ENCODE measurements around the gene STK11IP.
A peak's percentile ranks its signal among the peaks of the same experiment; 100 is the strongest.

STK11IP gene

DNA sequence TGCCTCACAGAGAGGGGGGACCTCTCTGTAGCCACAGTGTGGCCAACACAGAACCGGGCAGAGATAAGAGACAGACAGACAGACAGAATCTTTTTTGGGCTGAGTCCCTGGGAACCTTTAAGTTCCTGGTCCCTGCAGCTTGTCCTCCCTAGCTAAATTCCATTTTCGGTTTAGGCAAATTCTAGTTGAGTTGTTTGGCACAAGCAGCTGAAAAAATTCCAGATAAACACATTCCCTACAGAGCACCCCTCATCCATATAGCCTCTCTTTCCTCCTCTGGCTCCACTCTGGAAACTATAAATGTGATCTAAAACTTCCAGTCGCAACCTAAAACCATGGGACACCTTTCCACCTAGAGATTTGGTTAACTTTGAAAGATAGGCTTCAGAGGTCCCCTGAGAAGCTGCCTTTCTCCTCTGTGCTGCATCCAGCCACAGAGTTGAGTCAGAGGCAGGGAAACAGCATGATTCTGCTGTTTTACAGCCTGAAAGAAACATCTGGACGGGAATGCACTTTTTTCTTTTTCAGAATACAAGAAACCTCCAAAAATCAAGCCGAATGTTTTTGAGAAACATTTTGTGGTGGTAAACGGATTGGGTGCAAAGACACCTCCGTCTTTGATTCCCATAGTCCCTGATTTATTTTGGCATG, 60.7 kb downstream of the STK11IP start:
- Histone ChIP-seq H4K12ac (ENCODE audit: low read depth, low read length) (no peak overlapping the region), H4K8ac (ENCODE audit: low read depth, low read length) (no peak overlapping the region), H2BK5ac (ENCODE audit: low read depth, low read length, poor library complexity) (no peak overlapping the region), H3K4me2 (ENCODE audit: low read length) (no peak overlapping the region), H3K4me3 (ENCODE audit: low read depth, low read length) (no peak overlapping the region), H4K91ac (ENCODE audit: low read depth, low read length) (no peak overlapping the region), H3K9me3 (ENCODE audit: insufficient read depth, low read depth, low read length) (no peaks in the 10 kb centered on the region), H3K4me1 (ENCODE audit: control insufficient read depth in 1 of 2, insufficient read depth in 2 of 2, low read length in 2 of 2) (peaks cover 11 to 18% of the 10 kb centered on the region in 2 experiments), H3K27me3 (ENCODE audit: insufficient read depth, low read length) (no peaks in the 10 kb centered on the region), H3K9ac (ENCODE audit: low read length) (no peak overlapping the region), H3K79me2 (ENCODE audit: control insufficient read depth, insufficient read depth, low read length, poor library complexity) (no peaks in the 10 kb centered on the region), H2BK12ac (ENCODE audit: low read length) (peak overlapping the region; percentile 2), H3K23ac (ENCODE audit: low read length) (no peak overlapping the region), H3K79me1 (ENCODE audit: low read length) (peaks cover 25% of the 10 kb centered on the region), H3K4ac (ENCODE audit: low read depth, low read length) (no peak overlapping the region), H2AFZ (ENCODE audit: insufficient read depth, low read length, poor library complexity) (no peak overlapping the region), H3K14ac (ENCODE audit: low read length) (no peak overlapping the region), H3K18ac (ENCODE audit: low read length) (no peak overlapping the region), H3K27ac (ENCODE audit: low read depth, low read length) (no peak overlapping the region), H3K36me3 (ENCODE audit: control insufficient read depth in 1 of 2, insufficient read depth in 2 of 2, low read length in 2 of 2) (no peaks in the 10 kb centered on the region), H2AK5ac (ENCODE audit: low read length) (no peak overlapping the region), H2BK120ac (ENCODE audit: insufficient read depth, low read length, poor library complexity) (peak overlapping the region; percentile 31)
- no peak for DNase-seq
- no CpG with 5 or more reads among the region's 7 CpGs for whole genome bisulfite sequencing (ENCODE audit: extremely low coverage, insufficient coverage, insufficient read length)

DNA sequence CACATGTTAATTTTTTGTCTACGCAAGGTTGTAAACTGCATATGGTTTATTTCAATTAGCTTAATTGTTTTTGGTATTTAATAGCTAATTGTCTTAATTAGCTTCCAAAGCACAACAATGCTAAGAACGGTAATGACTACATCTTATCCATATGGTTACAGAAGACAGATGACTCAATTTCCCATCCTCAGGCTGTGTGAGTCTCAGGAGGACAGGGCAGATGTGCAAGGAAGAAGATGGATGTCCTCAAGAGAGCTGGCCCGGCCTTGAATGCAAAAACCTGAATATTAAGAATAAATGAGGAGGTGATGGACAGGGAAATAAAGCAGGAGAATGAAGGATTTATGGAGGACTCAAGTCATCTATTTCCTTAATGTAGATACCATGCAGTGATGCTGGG, 61.2 kb downstream of the STK11IP start:
- no peak overlapping the region for H2BK5ac ChIP-seq (ENCODE audit: low read depth, low read length, poor library complexity)
- H4K12ac ChIP-seq (ENCODE audit: low read depth, low read length) = no peak overlapping the region
- no peak overlapping the region for H3K27ac ChIP-seq (ENCODE audit: low read depth, low read length)
- DNase-seq = no peak
- H3K4me2 ChIP-seq (ENCODE audit: low read length) = no peak overlapping the region
- H3K4me1 ChIP-seq (ENCODE audit: control insufficient read depth in 1 of 2, insufficient read depth in 2 of 2, low read length in 2 of 2) = peaks cover 13 to 21% of the 10 kb centered on the region in 2 experiments
- H4K91ac ChIP-seq (ENCODE audit: low read depth, low read length) = no peak overlapping the region
- peaks cover 28% of the 10 kb centered on the region for H3K79me1 ChIP-seq (ENCODE audit: low read length)
- H2BK120ac ChIP-seq (ENCODE audit: insufficient read depth, low read length, poor library complexity) = no peak overlapping the region
- H3K79me2 ChIP-seq (ENCODE audit: control insufficient read depth, insufficient read depth, low read length, poor library complexity) = no peaks in the 10 kb centered on the region
- H3K4me3 ChIP-seq (ENCODE audit: low read depth, low read length) = no peak overlapping the region
- H3K27me3 ChIP-seq (ENCODE audit: insufficient read depth, low read length) = no peaks in the 10 kb centered on the region
- H3K18ac ChIP-seq (ENCODE audit: low read length) = no peak overlapping the region
- no peak overlapping the region for H4K8ac ChIP-seq (ENCODE audit: low read depth, low read length)
- no peak overlapping the region for H2BK12ac ChIP-seq (ENCODE audit: low read length)
- WGBS (ENCODE audit: extremely low coverage, insufficient coverage, insufficient read length) = no CpG with 5 or more reads among the region's 3 CpGs
- H3K23ac ChIP-seq (ENCODE audit: low read length) = no peak overlapping the region
- H3K4ac ChIP-seq (ENCODE audit: low read depth, low read length) = no peak overlapping the region
- no peaks in the 10 kb centered on the region for H3K9me3 ChIP-seq (ENCODE audit: insufficient read depth, low read depth, low read length)
- H3K36me3 ChIP-seq (ENCODE audit: control insufficient read depth in 1 of 2, insufficient read depth in 2 of 2, low read length in 2 of 2) = no peaks in the 10 kb centered on the region
- no peak overlapping the region for H2AFZ ChIP-seq (ENCODE audit: insufficient read depth, low read length, poor library complexity)
- no peak overlapping the region for H2AK5ac ChIP-seq (ENCODE audit: low read length)
- no peak overlapping the region for H3K9ac ChIP-seq (ENCODE audit: low read length)
- H3K14ac ChIP-seq (ENCODE audit: low read length) = no peak overlapping the region

- Histone ChIP-seq H2BK5ac (ENCODE audit: low read depth, low read length, poor library complexity) (peak overlapping the region; percentile 90), H4K91ac (ENCODE audit: low read depth, low read length) (peak overlapping the region; percentile 45), H3K14ac (ENCODE audit: low read length) (peak overlapping the region; percentile 39), H2BK12ac (ENCODE audit: low read length) (peak overlapping the region; percentile 67), H4K8ac (ENCODE audit: low read depth, low read length) (peak overlapping the region; percentile 68), H3K4me1 (ENCODE audit: control insufficient read depth in 1 of 2, insufficient read depth in 2 of 2, low read length in 2 of 2) (peaks cover 16 to 23% of the 10 kb centered on the region in 2 experiments), H2AFZ (ENCODE audit: insufficient read depth, low read length, poor library complexity) (no peak overlapping the region), H3K4ac (ENCODE audit: low read depth, low read length) (no peak overlapping the region), H3K9ac (ENCODE audit: low read length) (no peak overlapping the region), H2AK5ac (ENCODE audit: low read length) (no peak overlapping the region), H3K4me2 (ENCODE audit: low read length) (no peak overlapping the region), H3K79me2 (ENCODE audit: control insufficient read depth, insufficient read depth, low read length, poor library complexity) (no peaks in the 10 kb centered on the region), H3K27ac (ENCODE audit: low read depth, low read length) (peak overlapping the region; percentile 95), H3K18ac (ENCODE audit: low read length) (no peak overlapping the region), H3K23ac (ENCODE audit: low read length) (no peak overlapping the region), H3K27me3 (ENCODE audit: insufficient read depth, low read length) (no peaks in the 10 kb centered on the region), H3K9me3 (ENCODE audit: insufficient read depth, low read depth, low read length) (no peaks in the 10 kb centered on the region), H3K4me3 (ENCODE audit: low read depth, low read length) (no peak overlapping the region), H4K12ac (ENCODE audit: low read depth, low read length) (no peak overlapping the region), H2BK120ac (ENCODE audit: insufficient read depth, low read length, poor library complexity) (peak overlapping the region; percentile 61), H3K79me1 (ENCODE audit: low read length) (peaks cover 32% of the 10 kb centered on the region), H3K36me3 (ENCODE audit: control insufficient read depth in 1 of 2, insufficient read depth in 2 of 2, low read length in 2 of 2) (no peaks in the 10 kb centered on the region)
- no CpG with 5 or more reads among the region's 7 CpGs for WGBS (ENCODE audit: extremely low coverage, insufficient coverage, insufficient read length)
- peak; percentile 75 to 83 for DNase-seq
These were observed 63.7 kb downstream of the STK11IP start for GRCh38 chr2:219661197-219661954.

DNA sequence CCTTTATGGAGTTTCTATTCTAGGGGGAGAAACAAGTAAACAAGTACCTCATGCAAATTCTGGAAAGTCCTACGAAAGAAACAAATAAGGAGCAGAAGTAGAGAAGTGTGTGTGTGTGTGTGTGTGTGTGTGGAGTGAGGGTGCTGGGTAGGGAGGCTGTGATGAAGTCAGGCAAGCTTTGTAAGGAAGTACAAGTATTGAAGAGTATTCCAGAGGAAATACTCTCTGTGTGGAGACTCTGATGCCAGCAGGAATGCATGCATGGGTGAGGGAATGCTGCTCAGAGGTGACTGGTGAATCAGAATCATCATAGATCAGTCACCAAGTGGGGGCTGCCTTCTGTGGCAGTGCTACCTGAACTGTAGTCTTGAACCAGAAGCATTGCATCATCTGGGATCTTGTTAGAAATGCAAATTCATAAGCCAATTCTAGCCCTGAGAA, 64.3 kb downstream of the STK11IP start:
- Histone ChIP-seq H3K9ac (ENCODE audit: low read length) (no peak overlapping the region), H4K12ac (ENCODE audit: low read depth, low read length) (no peak overlapping the region), H3K23ac (ENCODE audit: low read length) (no peak overlapping the region), H3K79me2 (ENCODE audit: control insufficient read depth, insufficient read depth, low read length, poor library complexity) (no peaks in the 10 kb centered on the region), H3K4me2 (ENCODE audit: low read length) (peak overlapping the region; percentile 40), H2BK12ac (ENCODE audit: low read length) (peak overlapping the region; percentile 63), H4K8ac (ENCODE audit: low read depth, low read length) (peak overlapping the region; percentile 72), H2BK5ac (ENCODE audit: low read depth, low read length, poor library complexity) (peak overlapping the region; percentile 93), H2BK120ac (ENCODE audit: insufficient read depth, low read length, poor library complexity) (peak overlapping the region; percentile 93), H3K27ac (ENCODE audit: low read depth, low read length) (peak overlapping the region; percentile 95), H3K14ac (ENCODE audit: low read length) (peak overlapping the region; percentile 73), H3K4ac (ENCODE audit: low read depth, low read length) (peak overlapping the region; percentile 25), H3K79me1 (ENCODE audit: low read length) (peaks cover 32% of the 10 kb centered on the region), H3K4me3 (ENCODE audit: low read depth, low read length) (no peak overlapping the region), H2AK5ac (ENCODE audit: low read length) (peak overlapping the region; percentile 87), H2AFZ (ENCODE audit: insufficient read depth, low read length, poor library complexity) (no peak overlapping the region), H3K36me3 (ENCODE audit: control insufficient read depth in 1 of 2, insufficient read depth in 2 of 2, low read length in 2 of 2) (no peaks in the 10 kb centered on the region), H3K9me3 (ENCODE audit: insufficient read depth, low read depth, low read length) (no peaks in the 10 kb centered on the region), H4K91ac (ENCODE audit: low read depth, low read length) (peak overlapping the region; percentile 94), H3K27me3 (ENCODE audit: insufficient read depth, low read length) (no peaks in the 10 kb centered on the region), H3K4me1 (ENCODE audit: control insufficient read depth in 1 of 2, insufficient read depth in 2 of 2, low read length in 2 of 2) (peaks cover 16 to 23% of the 10 kb centered on the region in 2 experiments), H3K18ac (ENCODE audit: low read length) (peak overlapping the region; percentile 55)
- WGBS (ENCODE audit: extremely low coverage, insufficient coverage, insufficient read length) = no CpG with 5 or more reads among the region's 1 CpG
- DNase-seq = peak; percentile 93 to 94

Measured in trophoblast cell (in vitro differentiated cells and primary cell).